HCT116 (cell line): ENCODE data around the gene MED27. TPM values are rescaled to one million over a fixed set of nuclear protein-coding genes. Genes with fewer than 3 reads are reported as not detected.

Source experiments
- ATAC-seq: fragments of 200-7000 bp; cut with Tn5 transposase; 2 replicates; pipeline ENCODE4 v1.9.1; 2020; ENCODE audit warnings: mild to moderate bottlenecking, moderate library complexity
- BruUV-seq: library from RNA; stranded (reverse); fragments of 400-500 nt; replicated peaks from 2 replicates; lab custom pipeline; 2021; lab: Mats Ljungman, UMichigan
- CTCF ChIA-PET: fragments of 300-600 bp; sonication (Branson Sonifier 250); formaldehyde crosslinking; loops from one replicate; lab custom pipeline; 2021; ENCODE audit warnings: antibody characterized with exemption; lab: Charles Lee
- POLR2A ChIA-PET: fragments of 300-600, 350-600 bp; sonication (Branson Sonifier 250); formaldehyde crosslinking; loops from one replicate; lab custom pipeline; 2021; ENCODE audit warnings: antibody characterized with exemption; lab: Charles Lee
- RAD21 ChIA-PET, 2 experiments: fragments of 300-600 bp; sonication (Branson Sonifier 250); formaldehyde crosslinking; loops; one replicate each; lab custom pipeline; 2023; ENCODE audit warnings: low total read pairs in 2 of 2; ENCODE audit not compliant: uncharacterized antibody in 2 of 2, unreplicated experiment in 2 of 2, low non-redundant PET in 1 of 2; lab: Charles Lee
- DNase-seq: peaks from one replicate; pipeline ENCODE4 v3.0.0-alpha.2; 2010; ENCODE audit warnings: low read depth, low spot score
- H2AFZ ChIP-seq: fragments of 200-600 bp; shearing (Covaris generic), sonication (generic); 2 replicates; pipeline ENCODE4 v1.6.1; 2017; ENCODE audit warnings: low read depth, mixed run types, mixed read lengths, antibody characterized with exemption, low read length; ENCODE audit not compliant: poor library complexity, severe bottlenecking
- H3K27ac ChIP-seq: 2 replicates; pipeline ENCODE4 v1.5.1; 2012; ENCODE audit warnings: low read depth, low read length
- H3K27me3 ChIP-seq: fragments of 200-600 bp; sonication (generic); 2 replicates; pipeline ENCODE4 v1.6.1; 2016; ENCODE audit warnings: mixed run types, low read length, mixed read lengths; ENCODE audit not compliant: insufficient read depth
- H3K36me3 ChIP-seq, 2 experiments: fragments of 200-500 bp in 1 of 2; fragments of 200-600 bp in 1 of 2; sonication (Bioruptor generic) in 1 of 2; sonication (generic) in 1 of 2; 2 replicates each; pipeline versions ENCODE4 v1.5.1 to v1.6.1; 2014 to 2016; ENCODE audit warnings: low read length in 2 of 2, inconsistent platforms in 1 of 2, mixed read lengths in 1 of 2, mixed run types in 1 of 2; ENCODE audit not compliant: insufficient read depth in 2 of 2, control insufficient read depth in 1 of 2
- H3K4me1 ChIP-seq, 2 experiments: fragments of 200-600 bp in 1 of 2; sonication (generic) in 1 of 2; 2 replicates each; pipeline versions ENCODE4 v1.5.1 to v1.6.1; 2012 to 2017; ENCODE audit warnings: low read length in 2 of 2, inconsistent platforms in 1 of 2, mild to moderate bottlenecking in 1 of 2, mixed read lengths in 1 of 2, mixed run types in 1 of 2, moderate library complexity in 1 of 2; ENCODE audit not compliant: insufficient read depth in 2 of 2, control insufficient read depth in 1 of 2
- H3K4me2 ChIP-seq: fragments of 200-600 bp; sonication (generic); 2 replicates; pipeline ENCODE4 v1.6.1; 2017; ENCODE audit warnings: mixed run types, low read length, mixed read lengths
- H3K4me3 ChIP-seq, 2 experiments: fragments of 200-600 bp in 1 of 2; sonication (generic) in 1 of 2; replicated peaks in 1 of 2; 2 replicates each; pipeline ENCODE4 v1.5.1; 2011 to 2016; ENCODE audit warnings: low read length in 2 of 2, control low read depth in 1 of 2, low read depth in 1 of 2, mild to moderate bottlenecking in 1 of 2, mixed read lengths in 1 of 2, mixed run types in 1 of 2
- H3K79me2 ChIP-seq: fragments of 200-600 bp; sonication (generic); 2 replicates; pipeline ENCODE4 v1.6.1; 2017; ENCODE audit warnings: mild to moderate bottlenecking, mixed run types, low read length, moderate library complexity, mixed read lengths; ENCODE audit not compliant: insufficient read depth
- H3K9ac ChIP-seq: fragments of 200-600 bp; sonication (generic); 2 replicates; pipeline ENCODE4 v1.6.1; 2016; ENCODE audit warnings: low read length, mixed read lengths
- H3K9me2 ChIP-seq: fragments of 200-600 bp; sonication (generic), shearing (Covaris generic); 2 replicates; pipeline ENCODE4 v1.6.1; 2017; ENCODE audit warnings: mixed run types, mild to moderate bottlenecking, moderate library complexity; ENCODE audit not compliant: insufficient read depth
- H3K9me3 ChIP-seq, 2 experiments: fragments of 200-500 bp in 1 of 2; fragments of 200-600 bp in 1 of 2; sonication (Bioruptor generic) in 1 of 2; sonication (generic) in 1 of 2; 2 replicates each; pipeline ENCODE4 v1.6.1; 2014 to 2017; ENCODE audit warnings: low read length in 2 of 2, mixed read lengths in 2 of 2, inconsistent platforms in 1 of 2, low read depth in 1 of 2, mild to moderate bottlenecking in 1 of 2, mixed run types in 1 of 2, moderate library complexity in 1 of 2; ENCODE audit not compliant: control insufficient read depth in 1 of 2, insufficient read depth in 1 of 2
- H4K20me1 ChIP-seq: fragments of 200-600 bp; sonication (generic), shearing (Covaris generic); 2 replicates; pipeline ENCODE4 v1.6.1; 2017; ENCODE audit warnings: mixed run types, mild to moderate bottlenecking, moderate library complexity; ENCODE audit not compliant: insufficient read depth
- CEBPB ChIP-seq: IDR thresholded peaks from 2 replicates; pipeline ENCODE4 v1.6.1; 2012; ENCODE audit warnings: low read depth
- POLR2A ChIP-seq: IDR thresholded peaks from 2 replicates; pipeline ENCODE4 v1.7.0; 2011; ENCODE audit warnings: borderline replicate concordance; ENCODE audit not compliant: insufficient read depth, insufficient read length; ENCODE audit errors: extremely low read depth
- REST ChIP-seq: IDR thresholded peaks from 2 replicates; pipeline ENCODE4 v1.6.1; 2012; ENCODE audit warnings: low read depth
- SRF ChIP-seq: IDR thresholded peaks from 2 replicates; pipeline ENCODE4 v1.6.1; 2012; ENCODE audit warnings: low read depth
- ZNF274 ChIP-seq: fragments of 200-500 bp; sonication (Bioruptor generic); IDR thresholded peaks from 2 replicates; pipeline ENCODE4 v1.6.1; 2014; ENCODE audit warnings: mild to moderate bottlenecking, low read depth, low read length, inconsistent platforms
- intact Hi-C: fragments of 100-400 bp; cut with micrococcal nuclease; formaldehyde crosslinking; loops from 2 replicates; pipeline ENCODE4 v1.10.0; 2022
- total RNA-seq: library from RNA; stranded (reverse); gene quantifications from one replicate; pipeline ENCODE4 v1.2.1, GENCODE V29; 2021; ENCODE audit not compliant: unreplicated experiment
- TF ChIP-seq, protein P1 (sequence below): IDR thresholded peaks from 2 replicates; pipeline ENCODE4 v1.6.1; 2011; ENCODE audit warnings: mild to moderate bottlenecking, low read length, moderate library complexity; ENCODE audit not compliant: insufficient replicate concordance; ENCODE audit errors: extremely low read depth
- TF ChIP-seq, protein P2 (sequence below), 3 experiments: fragments of 200-600 bp in 1 of 3; sonication (generic) in 1 of 3; IDR thresholded peaks in 2 of 3; conservative IDR thresholded peaks in 1 of 3; 2 replicates each; pipeline ENCODE4 v1.5.1; 2012 to 2017; ENCODE audit warnings: low read depth in 2 of 3, low read length in 2 of 3, antibody characterized with exemption in 1 of 3, borderline replicate concordance in 1 of 3, control low read depth in 1 of 3, mild to moderate bottlenecking in 1 of 3, mixed read lengths in 1 of 3, mixed run types in 1 of 3, moderate library complexity in 1 of 3; ENCODE audit not compliant: insufficient read depth in 1 of 3

MED27 gene
- total RNA-seq, 1 experiment from 2014 or later, result 26.9 TPM

- no peak for DNase-seq
- Histone ChIP-seq H3K27ac (no peak overlapping the region), H4K20me1 (no peaks in the 10 kb centered on the region), H3K36me3 (no peaks in the 10 kb centered on the region), H3K79me2 (no peaks in the 10 kb centered on the region; the same call in 1 of the 2 replicates)
- CTCF ChIA-PET, result no interaction called here
- intact Hi-C loops, result loop anchor here (10.0 kb wide), 1 partner anchor 194 kb away; no protein-coding TSS in a partner anchor
- TF ChIP-seq, protein P1, sequence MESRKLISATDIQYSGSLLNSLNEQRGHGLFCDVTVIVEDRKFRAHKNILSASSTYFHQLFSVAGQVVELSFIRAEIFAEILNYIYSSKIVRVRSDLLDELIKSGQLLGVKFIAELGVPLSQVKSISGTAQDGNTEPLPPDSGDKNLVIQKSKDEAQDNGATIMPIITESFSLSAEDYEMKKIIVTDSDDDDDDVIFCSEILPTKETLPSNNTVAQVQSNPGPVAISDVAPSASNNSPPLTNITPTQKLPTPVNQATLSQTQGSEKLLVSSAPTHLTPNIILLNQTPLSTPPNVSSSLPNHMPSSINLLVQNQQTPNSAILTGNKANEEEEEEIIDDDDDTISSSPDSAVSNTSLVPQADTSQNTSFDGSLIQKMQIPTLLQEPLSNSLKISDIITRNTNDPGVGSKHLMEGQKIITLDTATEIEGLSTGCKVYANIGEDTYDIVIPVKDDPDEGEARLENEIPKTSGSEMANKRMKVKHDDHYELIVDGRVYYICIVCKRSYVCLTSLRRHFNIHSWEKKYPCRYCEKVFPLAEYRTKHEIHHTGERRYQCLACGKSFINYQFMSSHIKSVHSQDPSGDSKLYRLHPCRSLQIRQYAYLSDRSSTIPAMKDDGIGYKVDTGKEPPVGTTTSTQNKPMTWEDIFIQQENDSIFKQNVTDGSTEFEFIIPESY, result no peak
- no peak for TF ChIP-seq ZNF274
- no peak for TF ChIP-seq REST
- TF ChIP-seq, protein P2, sequence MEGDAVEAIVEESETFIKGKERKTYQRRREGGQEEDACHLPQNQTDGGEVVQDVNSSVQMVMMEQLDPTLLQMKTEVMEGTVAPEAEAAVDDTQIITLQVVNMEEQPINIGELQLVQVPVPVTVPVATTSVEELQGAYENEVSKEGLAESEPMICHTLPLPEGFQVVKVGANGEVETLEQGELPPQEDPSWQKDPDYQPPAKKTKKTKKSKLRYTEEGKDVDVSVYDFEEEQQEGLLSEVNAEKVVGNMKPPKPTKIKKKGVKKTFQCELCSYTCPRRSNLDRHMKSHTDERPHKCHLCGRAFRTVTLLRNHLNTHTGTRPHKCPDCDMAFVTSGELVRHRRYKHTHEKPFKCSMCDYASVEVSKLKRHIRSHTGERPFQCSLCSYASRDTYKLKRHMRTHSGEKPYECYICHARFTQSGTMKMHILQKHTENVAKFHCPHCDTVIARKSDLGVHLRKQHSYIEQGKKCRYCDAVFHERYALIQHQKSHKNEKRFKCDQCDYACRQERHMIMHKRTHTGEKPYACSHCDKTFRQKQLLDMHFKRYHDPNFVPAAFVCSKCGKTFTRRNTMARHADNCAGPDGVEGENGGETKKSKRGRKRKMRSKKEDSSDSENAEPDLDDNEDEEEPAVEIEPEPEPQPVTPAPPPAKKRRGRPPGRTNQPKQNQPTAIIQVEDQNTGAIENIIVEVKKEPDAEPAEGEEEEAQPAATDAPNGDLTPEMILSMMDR (IDR thresholded peaks at IDR 0.05 in 2 of 3, conservative IDR thresholded peaks at IDR 0.05 in 1 of 3; ENCODE audit: borderline replicate concordance in 1 of 3, insufficient read depth in 1 of 3, low read depth in 2 of 3, low read length in 2 of 3), result no peak
- TF ChIP-seq POLR2A, result no peak
- no peak for TF ChIP-seq CEBPB
- TF ChIP-seq SRF, result no peak
- TF ChIP-seq, all 23 proteins: peak for 0
- H3K9ac ChIP-seq, result no peak overlapping the region
- no peaks in the 10 kb centered on the region for H3K9me2 ChIP-seq
- no peak for ATAC-seq
- H3K27me3 ChIP-seq, result no peaks in the 10 kb centered on the region
- BruUV-seq, result no TSS peak
- no peak overlapping the region for H2AFZ ChIP-seq
- no peak overlapping the region for H3K4me3 ChIP-seq
- ChIA-PET RAD21 (no interaction called here), POLR2A (no interaction called here)
- H3K9me3 ChIP-seq, result no peaks in the 10 kb centered on the region
- no peak overlapping the region for H3K4me2 ChIP-seq
- H3K4me1 ChIP-seq, result peaks cover 0 to 10% of the 10 kb centered on the region in 2 experiments; a peak in 1 of 4 replicates
Observed at GRCh38 chr9:131959056-131959455, 120.6 kb downstream of the MED27 start.
